ENCODE measurements around the gene TPM2. TPM values are rescaled to one million over a fixed set of nuclear protein-coding genes. Genes with fewer than 3 reads are reported as not detected.

Gene TPM2
- total and polyA plus RNA-seq, 9 of the 15 experiments (the other 6 are each of a cell fraction or from before 2014, with no cell fraction given), result 0.28 to 16.1 (median 4.5) TPM

DNA sequence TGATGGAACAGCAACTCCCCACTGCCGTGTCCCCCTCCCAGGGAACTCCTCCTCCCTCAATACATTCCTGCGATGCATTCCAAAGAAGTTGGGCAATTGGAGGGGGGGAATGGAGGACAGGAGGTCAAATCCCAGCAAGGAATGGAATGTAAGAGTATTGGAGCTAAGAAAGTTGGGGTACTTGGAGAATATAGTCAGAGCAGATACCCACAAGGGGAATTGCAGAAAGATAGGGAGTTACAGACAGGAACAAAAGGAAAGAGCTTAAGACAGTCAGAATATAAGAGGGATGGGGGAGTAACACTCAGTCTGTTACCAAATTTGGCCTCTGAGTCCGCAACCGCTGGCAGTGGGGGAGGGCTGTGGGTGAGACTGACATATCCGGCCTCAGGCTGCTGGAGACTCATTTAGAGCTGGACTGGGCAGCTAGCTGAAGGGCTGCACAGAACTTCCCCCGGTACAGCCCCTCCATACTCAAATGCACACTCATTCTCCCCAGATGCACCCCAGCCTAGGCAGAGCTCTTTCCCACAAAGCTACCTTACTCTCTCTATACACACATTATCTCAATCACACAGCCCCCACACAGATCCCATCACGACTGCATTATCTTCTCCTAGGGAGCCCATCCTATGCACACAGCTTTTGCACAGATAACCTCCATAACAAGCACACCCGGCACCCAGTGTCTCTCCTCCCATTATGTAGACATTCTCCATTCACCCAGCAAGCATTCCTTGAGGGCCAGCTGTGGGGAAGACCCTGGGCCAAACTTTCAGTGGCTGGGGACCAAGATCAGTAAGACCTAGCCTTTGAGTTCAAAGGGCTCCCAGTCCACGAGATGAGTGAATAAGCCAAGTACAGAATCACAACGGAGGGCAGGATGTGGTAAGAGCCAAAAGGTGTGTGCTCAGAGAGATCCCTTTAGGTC, 38.6 kb upstream of the TPM2 start (continued):
- TF ChIP-seq, protein P1, sequence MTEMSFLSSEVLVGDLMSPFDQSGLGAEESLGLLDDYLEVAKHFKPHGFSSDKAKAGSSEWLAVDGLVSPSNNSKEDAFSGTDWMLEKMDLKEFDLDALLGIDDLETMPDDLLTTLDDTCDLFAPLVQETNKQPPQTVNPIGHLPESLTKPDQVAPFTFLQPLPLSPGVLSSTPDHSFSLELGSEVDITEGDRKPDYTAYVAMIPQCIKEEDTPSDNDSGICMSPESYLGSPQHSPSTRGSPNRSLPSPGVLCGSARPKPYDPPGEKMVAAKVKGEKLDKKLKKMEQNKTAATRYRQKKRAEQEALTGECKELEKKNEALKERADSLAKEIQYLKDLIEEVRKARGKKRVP (CRISPR knock-in tag; IDR thresholded peaks at IDR 0.05), result no peak
- TF ChIP-seq KLF1 (tag; IDR thresholded peaks at IDR 0.05) (no peak), ZFP36 (IDR thresholded peaks at IDR 0.05; ENCODE audit: low read depth, low read length, partially characterized antibody) (peak; percentile 52), ATF7 (IDR thresholded peaks at IDR 0.05) (peak; percentile 41; the same call in 1 of the 2 replicates), CAMTA2 (CRISPR knock-in tag; conservative IDR thresholded peaks at IDR 0.05) (no peak), ZNF408 (CRISPR knock-in tag; IDR thresholded peaks at IDR 0.05; ENCODE audit: low read depth) (no peak), MEF2A (IDR thresholded peaks at IDR 0.05; ENCODE audit: control insufficient read depth, low read depth, low read length) (peak; percentile 89), ZNF778 (CRISPR knock-in tag; IDR thresholded peaks at IDR 0.05) (no peak), TAF7 (tag; IDR thresholded peaks at IDR 0.05) (peak; percentile 27; the same call in 1 of the 2 replicates), RBM15 (IDR thresholded peaks at IDR 0.05; ENCODE audit: insufficient read depth, low read length) (no peak), STAG1 (CRISPR knock-in tag; IDR thresholded peaks at IDR 0.05; ENCODE audit: borderline replicate concordance) (no peak), PHF20 (IDR thresholded peaks at IDR 0.05; ENCODE audit: partially characterized antibody) (no peak), ZNF41 (CRISPR knock-in tag; conservative IDR thresholded peaks at IDR 0.05) (no peak)
- TF ChIP-seq, protein P2, sequence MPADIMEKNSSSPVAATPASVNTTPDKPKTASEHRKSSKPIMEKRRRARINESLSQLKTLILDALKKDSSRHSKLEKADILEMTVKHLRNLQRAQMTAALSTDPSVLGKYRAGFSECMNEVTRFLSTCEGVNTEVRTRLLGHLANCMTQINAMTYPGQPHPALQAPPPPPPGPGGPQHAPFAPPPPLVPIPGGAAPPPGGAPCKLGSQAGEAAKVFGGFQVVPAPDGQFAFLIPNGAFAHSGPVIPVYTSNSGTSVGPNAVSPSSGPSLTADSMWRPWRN (IDR thresholded peaks at IDR 0.05; ENCODE audit: low read depth), result peak; percentile 60; the same call in 1 of the 2 replicates
- TF ChIP-seq, protein P3, sequence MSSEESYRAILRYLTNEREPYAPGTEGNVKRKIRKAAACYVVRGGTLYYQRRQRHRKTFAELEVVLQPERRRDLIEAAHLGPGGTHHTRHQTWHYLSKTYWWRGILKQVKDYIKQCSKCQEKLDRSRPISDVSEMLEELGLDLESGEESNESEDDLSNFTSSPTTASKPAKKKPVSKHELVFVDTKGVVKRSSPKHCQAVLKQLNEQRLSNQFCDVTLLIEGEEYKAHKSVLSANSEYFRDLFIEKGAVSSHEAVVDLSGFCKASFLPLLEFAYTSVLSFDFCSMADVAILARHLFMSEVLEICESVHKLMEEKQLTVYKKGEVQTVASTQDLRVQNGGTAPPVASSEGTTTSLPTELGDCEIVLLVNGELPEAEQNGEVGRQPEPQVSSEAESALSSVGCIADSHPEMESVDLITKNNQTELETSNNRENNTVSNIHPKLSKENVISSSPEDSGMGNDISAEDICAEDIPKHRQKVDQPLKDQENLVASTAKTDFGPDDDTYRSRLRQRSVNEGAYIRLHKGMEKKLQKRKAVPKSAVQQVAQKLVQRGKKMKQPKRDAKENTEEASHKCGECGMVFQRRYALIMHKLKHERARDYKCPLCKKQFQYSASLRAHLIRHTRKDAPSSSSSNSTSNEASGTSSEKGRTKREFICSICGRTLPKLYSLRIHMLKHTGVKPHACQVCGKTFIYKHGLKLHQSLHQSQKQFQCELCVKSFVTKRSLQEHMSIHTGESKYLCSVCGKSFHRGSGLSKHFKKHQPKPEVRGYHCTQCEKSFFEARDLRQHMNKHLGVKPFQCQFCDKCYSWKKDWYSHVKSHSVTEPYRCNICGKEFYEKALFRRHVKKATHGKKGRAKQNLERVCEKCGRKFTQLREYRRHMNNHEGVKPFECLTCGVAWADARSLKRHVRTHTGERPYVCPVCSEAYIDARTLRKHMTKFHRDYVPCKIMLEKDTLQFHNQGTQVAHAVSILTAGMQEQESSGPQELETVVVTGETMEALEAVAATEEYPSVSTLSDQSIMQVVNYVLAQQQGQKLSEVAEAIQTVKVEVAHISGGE (CRISPR knock-in tag; IDR thresholded peaks at IDR 0.05), result peak in 1 of 3 experiments; percentile 49; a peak in 1 of 6 replicates
- TF ChIP-seq, protein P4, sequence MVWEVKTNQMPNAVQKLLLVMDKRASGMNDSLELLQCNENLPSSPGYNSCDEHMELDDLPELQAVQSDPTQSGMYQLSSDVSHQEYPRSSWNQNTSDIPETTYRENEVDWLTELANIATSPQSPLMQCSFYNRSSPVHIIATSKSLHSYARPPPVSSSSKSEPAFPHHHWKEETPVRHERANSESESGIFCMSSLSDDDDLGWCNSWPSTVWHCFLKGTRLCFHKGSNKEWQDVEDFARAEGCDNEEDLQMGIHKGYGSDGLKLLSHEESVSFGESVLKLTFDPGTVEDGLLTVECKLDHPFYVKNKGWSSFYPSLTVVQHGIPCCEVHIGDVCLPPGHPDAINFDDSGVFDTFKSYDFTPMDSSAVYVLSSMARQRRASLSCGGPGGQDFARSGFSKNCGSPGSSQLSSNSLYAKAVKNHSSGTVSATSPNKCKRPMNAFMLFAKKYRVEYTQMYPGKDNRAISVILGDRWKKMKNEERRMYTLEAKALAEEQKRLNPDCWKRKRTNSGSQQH (CRISPR knock-in tag; IDR thresholded peaks at IDR 0.05), result 0 out of 2 replicates have a peak, but pooled peaks have one; percentile 38
- TF ChIP-seq, protein P5, sequence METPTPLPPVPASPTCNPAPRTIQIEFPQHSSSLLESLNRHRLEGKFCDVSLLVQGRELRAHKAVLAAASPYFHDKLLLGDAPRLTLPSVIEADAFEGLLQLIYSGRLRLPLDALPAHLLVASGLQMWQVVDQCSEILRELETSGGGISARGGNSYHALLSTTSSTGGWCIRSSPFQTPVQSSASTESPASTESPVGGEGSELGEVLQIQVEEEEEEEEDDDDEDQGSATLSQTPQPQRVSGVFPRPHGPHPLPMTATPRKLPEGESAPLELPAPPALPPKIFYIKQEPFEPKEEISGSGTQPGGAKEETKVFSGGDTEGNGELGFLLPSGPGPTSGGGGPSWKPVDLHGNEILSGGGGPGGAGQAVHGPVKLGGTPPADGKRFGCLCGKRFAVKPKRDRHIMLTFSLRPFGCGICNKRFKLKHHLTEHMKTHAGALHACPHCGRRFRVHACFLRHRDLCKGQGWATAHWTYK (CRISPR knock-in tag; IDR thresholded peaks at IDR 0.05), result no peak
